ENCODE results near the gene PRR19. TPM values are rescaled to one million over a fixed set of nuclear protein-coding genes. Genes with fewer than 3 reads are reported as not detected.
A peak's percentile ranks its signal among the peaks of the same experiment; 100 is the strongest.

The PRR19 gene
- total and polyA plus RNA-seq, 8 donors: 0.68 to 0.98 TPM; not detected in 6

- Histone ChIP-seq H3K9me3 (no peaks in the 10 kb centered on the region), H3K27me3 (no peaks in the 10 kb centered on the region), H3K27ac (no peak overlapping the region), H3K4me3 (no peak overlapping the region), H3K36me3 (peaks cover 75 to 81% (median 80%) of the 10 kb centered on the region in 4 donors), H3K4me1 (peaks cover 21 to 66% (median 46%) of the 10 kb centered on the region in 4 donors)
- no peak for DNase-seq
- WGBS, 5 donors: 85 to 88% (median 85%) methylated on average over 8 of the region's 8 CpGs
- intact Hi-C loops (cut with DNase I; ENCODE audit: low total_unique reads): loop anchor here (5.0 kb wide), 1 partner anchor 42 kb away; no protein-coding TSS in a partner anchor
- TF ChIP-seq EP300 (IDR thresholded peaks at IDR 0.05): no peak
- TF ChIP-seq POLR2A (IDR thresholded peaks at IDR 0.05): no peak
- no peak for TF ChIP-seq POLR2AphosphoS5 (IDR thresholded peaks at IDR 0.05)
- TF ChIP-seq CTCF (IDR thresholded peaks at IDR 0.05): no peak
Observed at GRCh38 chr19:42289556-42290041, 12.3 kb upstream of the PRR19 start.

GRCh38 chr19:42290136-42290522 is 11.8 kb upstream of the PRR19 start:
- DNase-seq: no peak
- Histone ChIP-seq H3K9me3 (no peaks in the 10 kb centered on the region), H3K36me3 (peaks cover 76 to 86% (median 85%) of the 10 kb centered on the region in 4 donors), H3K4me1 (peaks cover 18 to 61% (median 41%) of the 10 kb centered on the region in 4 donors), H3K27ac (no peak overlapping the region), H3K27me3 (no peaks in the 10 kb centered on the region), H3K4me3 (no peak overlapping the region)
- TF ChIP-seq POLR2AphosphoS5 (IDR thresholded peaks at IDR 0.05): no peak
- WGBS, 5 donors: 77 to 84% (median 78%) methylated on average over 11 to 13 of the region's 13 CpGs
- intact Hi-C loops (cut with DNase I; ENCODE audit: low total_unique reads): no loop called here

GRCh38 chr19:42290523-42291434 is 11.2 kb upstream of the PRR19 start:
- no peak for TF ChIP-seq POLR2A (IDR thresholded peaks at IDR 0.05)
- peak in 4 of 7 experiments; percentile 20 to 37 (median 27) for TF ChIP-seq CTCF (IDR thresholded peaks at IDR 0.05)
- intact Hi-C loops (cut with DNase I; ENCODE audit: low total_unique reads): no loop called here
- 70 to 77% (median 75%) methylated on average over 14 to 31 of the region's 31 CpGs for WGBS, 5 donors
- Histone ChIP-seq H3K4me1 (peaks cover 12 to 59% (median 34%) of the 10 kb centered on the region in 4 donors), H3K27me3 (no peaks in the 10 kb centered on the region), H3K36me3 (peaks cover 76 to 92% (median 89%) of the 10 kb centered on the region in 4 donors), H3K9me3 (no peaks in the 10 kb centered on the region), H3K4me3 (no peak overlapping the region), H3K27ac (peak overlapping the region in 4 of 5 donors; percentile 9 to 53 (median 22))
- peak in 1 of 2 donors; percentile 50 for DNase-seq

GRCh38 chr19:42291435-42291810 is 10.5 kb upstream of the PRR19 start:
- 23 to 63% (median 34%) methylated on average over 9 of the region's 9 CpGs for WGBS, 5 donors
- peaks cover 5 to 59% (median 28%) of the 10 kb centered on the region in 4 donors for H3K4me1 ChIP-seq
- peaks cover 76 to 94% (median 89%) of the 10 kb centered on the region in 4 donors for H3K36me3 ChIP-seq
- peak; percentile 77 to 88 for DNase-seq
- no peaks in the 10 kb centered on the region for H3K27me3 ChIP-seq
- no peak for TF ChIP-seq EP300 (IDR thresholded peaks at IDR 0.05)
- no peak for TF ChIP-seq POLR2A (IDR thresholded peaks at IDR 0.05)
- TF ChIP-seq POLR2AphosphoS5 (IDR thresholded peaks at IDR 0.05): peak in 1 of 3 donors; percentile 29
- H3K4me3 ChIP-seq: no peak overlapping the region
- H3K9me3 ChIP-seq: no peaks in the 10 kb centered on the region
- intact Hi-C loops (cut with DNase I; ENCODE audit: low total_unique reads): no loop called here
- H3K27ac ChIP-seq: peak overlapping the region in 4 of 5 donors; percentile 9 to 53 (median 22)

- Histone ChIP-seq H3K4me3 (no peak overlapping the region), H3K27ac (peak overlapping the region in 3 of 5 donors; percentile 24 to 53 (median 26)), H3K9me3 (no peaks in the 10 kb centered on the region), H3K4me1 (peaks cover 0 to 50% (median 20%) of the 10 kb centered on the region in 4 donors), H3K27me3 (no peaks in the 10 kb centered on the region), H3K36me3 (peaks cover 72 to 95% (median 82%) of the 10 kb centered on the region in 4 donors)
- no peak for TF ChIP-seq CTCF (IDR thresholded peaks at IDR 0.05)
- TF ChIP-seq POLR2A (IDR thresholded peaks at IDR 0.05): no peak
- no peak for TF ChIP-seq POLR2AphosphoS5 (IDR thresholded peaks at IDR 0.05)
- no peak for TF ChIP-seq EP300 (IDR thresholded peaks at IDR 0.05)
- peak in 1 of 2 donors; percentile 85 for DNase-seq
- 70 to 84% (median 77%) methylated on average over 20 to 27 of the region's 27 CpGs for WGBS, 5 donors
- intact Hi-C loops (cut with DNase I; ENCODE audit: low total_unique reads): no loop called here
Observed at GRCh38 chr19:42292042-42292960, 9.6 kb upstream of the PRR19 start.

Data from stomach (tissue), 9 donors.